ENCODE measurements around the gene MYCBP2.

GRCh38 chr13:77213644-77214043, 113.2 kb downstream of the MYCBP2 start:
- TF ChIP-seq POLR2A (IDR thresholded peaks at IDR 0.05), result no peak
- TF ChIP-seq CTCF (IDR thresholded peaks at IDR 0.05), result no peak
- TF ChIP-seq POLR2AphosphoS5 (IDR thresholded peaks at IDR 0.05; ENCODE audit: insufficient read depth in 1 of 2, low read depth in 1 of 2), result no peak

Measured in vagina (tissue), 2 donors.